Measurements from ENCODE around the gene SMC3.
"Not testable (repeated sequence)": the region's sequence is repeated elsewhere in the genome, so short reads cannot be mapped to it uniquely, and the experiment has no call there.

SMC3 gene

DNA sequence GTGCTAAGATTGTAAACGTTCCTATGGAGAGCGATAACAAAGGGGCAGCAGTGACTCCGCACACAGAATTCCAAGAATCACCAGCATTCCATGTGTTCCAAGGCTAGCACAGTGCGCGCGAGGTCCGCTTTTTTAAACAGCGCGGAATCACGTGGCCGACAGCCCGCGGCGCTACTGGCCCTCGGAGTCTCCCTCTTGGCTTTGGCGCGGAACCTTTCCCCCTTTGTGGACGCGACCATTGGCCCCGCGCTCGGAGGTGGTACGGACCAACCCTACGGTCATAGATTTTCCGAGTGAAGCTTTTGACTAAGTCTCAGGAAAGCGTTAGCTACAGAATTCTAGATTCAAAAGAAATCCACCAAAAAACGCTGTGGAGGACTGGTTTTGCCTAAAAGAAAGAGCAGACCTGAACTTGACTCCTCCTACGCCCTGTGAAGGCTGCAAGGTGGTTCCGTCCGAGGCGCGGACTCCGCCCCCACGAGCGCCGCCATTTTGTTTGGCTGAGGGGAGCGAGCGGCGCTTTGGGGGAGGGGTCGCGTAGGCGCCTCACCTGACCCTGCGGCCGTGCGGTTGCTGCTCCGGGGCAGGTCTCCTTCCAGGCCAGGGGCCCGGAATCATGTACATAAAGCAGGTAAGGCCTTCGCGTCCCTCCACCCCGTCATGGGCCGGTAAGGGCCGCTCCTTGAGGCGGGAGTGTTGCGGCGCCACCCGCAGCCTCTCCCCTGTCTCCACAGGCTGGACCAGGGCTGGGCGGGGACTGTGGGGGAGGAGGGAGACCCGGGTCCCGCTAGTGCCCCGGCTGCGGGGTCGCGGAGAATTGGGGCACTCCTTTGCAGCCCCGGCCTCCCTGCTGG is at the start of gene SMC3:
Gene SMC3, plus strand, starts transcription at position 495 of the 854 bp plus-strand sequence. Its CDS starts 122 bp downstream, at position 617.
- peak; percentile 69 to 87 (median 80) for DNase-seq

DNA sequence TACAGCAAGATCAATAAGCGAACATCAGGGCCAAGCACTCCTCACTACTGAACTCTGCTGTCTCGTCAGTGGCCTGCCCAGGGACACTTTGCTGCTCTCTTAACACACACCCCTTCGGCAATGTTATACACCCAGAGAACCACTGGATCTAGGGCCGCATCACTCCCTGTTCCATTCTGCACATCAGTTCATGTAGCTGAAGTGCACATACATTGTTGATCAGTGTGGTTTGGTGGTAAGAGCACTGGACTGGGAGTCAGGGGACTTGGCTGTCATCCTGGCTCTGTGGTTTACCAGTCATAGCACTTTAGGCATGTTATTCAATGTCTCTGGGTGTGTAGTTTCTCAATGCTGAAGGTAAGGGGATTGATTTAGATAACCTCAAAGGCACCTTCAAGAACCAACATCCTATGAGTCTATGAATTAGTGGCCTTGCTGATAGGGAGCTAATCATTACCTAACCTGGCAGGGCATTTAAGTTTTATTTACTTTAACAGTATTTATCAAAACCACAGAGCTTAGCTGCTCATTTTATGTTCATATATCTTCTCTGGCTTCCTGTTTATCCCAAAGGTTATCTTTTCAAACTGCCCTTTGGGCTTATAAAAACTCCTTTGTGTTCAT is 45.0 kb upstream of the SMC3 start:
- no peak for DNase-seq

DNA sequence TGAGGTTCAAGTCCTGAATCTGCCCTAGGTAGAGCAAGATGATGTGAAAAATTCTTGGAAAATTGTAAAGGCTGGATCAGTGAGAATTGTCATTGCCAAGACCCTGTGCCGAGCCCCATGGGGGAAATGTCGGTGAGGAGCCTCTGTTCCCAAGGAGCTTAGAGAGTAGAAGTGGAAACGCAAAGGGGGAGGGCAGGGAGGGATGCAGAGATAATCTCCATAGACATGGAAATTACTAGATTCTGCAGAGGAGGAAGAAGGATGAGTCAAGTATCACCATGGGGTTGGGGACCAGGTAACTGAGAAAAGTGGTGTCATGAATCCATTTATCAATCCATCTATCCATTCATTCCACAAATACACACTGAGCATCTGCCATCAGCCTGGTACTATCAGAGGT is 43.8 kb upstream of the SMC3 start:
- no peak for DNase-seq

DNA sequence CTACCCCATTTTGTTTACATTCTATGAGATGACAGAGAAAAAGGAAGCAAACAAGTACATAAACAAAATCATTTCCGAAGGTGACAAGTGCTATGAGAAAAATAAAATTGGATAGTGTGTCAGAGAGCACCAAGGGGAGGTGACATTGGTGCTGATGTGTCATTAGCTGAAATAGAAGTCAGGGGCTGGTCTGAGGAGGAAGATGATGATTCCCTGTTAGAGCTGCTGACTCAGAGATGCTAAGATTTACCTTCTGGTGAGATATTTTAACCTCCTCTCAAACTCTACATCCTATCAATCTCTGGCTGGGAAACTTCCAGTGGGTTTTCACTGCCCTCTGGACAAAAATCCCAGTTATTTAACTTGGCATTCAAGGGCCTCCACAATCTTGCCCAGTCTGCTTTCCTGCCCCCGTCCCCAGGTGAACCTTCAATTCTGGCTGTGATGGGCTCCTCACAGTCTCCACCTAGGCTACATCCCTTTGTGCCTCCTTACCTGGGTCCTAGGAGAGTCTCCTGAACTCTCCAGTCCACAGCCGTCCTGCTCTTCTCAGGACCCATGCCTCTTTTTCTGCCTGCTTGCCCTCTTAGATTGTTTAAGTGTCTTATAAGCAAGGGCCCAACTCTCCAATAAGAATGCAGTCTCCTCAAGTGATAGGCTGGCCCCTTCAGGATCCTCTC is 43.2 kb upstream of the SMC3 start:
- no peak for DNase-seq

DNA sequence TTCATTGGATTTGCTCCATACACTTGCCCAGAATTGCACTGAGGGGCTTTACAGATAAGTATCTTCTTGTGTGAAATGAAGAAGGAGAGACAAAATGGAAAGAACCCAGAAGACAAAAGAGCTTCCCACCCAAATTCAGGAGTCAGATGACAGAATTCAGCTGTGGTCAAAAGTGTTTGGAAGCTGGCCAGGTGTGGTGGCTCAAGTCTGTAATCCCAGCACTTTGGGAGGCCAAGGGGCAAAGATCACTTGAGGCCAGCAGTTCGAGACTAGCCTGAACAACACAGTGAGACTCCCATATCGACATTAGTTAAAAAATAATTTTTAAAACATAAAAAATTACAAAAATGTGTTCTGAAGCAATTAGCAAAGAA is 42.6 kb upstream of the SMC3 start:
- DNase-seq = no peak

DNA sequence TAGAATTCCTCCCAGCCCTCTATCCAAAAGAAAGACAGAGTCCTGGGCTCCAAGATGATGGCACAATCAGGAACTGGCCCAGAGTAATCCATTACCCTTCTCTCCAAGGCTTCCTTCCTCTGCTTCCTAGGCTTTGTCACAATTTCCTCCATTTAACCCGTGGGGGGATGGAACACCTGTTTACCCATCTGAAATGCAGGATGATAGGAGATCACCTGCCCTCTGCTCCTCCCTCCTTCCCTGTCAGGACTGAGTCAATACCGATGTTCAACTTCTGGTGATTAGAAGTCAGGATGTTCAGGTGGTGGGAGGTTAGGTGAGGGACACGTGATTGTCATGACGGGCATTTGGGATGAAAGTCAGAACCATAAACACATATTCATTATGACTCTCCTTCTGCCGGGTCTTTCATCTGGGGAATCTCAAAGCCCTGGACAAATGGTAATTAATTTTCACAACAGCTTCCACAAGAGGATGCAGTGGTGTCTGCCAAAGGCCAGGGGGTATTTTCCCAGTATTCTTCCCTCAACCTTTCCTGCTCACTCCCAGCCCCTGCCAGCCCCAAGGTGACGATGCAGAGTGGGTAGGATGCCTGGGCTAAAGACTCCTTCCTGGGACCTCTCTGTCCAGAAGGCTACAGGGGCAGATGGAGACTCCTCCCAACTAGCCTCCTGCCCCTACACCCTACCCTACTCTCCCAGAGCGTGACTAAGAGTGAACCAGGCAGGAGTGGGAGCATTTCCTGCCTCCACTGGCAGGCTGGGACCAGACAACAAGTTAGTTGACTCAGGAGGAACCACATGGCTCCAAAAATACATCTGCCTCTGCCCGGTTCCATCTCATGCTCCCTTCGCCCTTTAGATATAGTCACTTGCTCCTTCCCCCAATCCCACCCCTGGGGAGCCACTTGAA is 41.9 kb upstream of the SMC3 start:
- no peak for DNase-seq

DNA sequence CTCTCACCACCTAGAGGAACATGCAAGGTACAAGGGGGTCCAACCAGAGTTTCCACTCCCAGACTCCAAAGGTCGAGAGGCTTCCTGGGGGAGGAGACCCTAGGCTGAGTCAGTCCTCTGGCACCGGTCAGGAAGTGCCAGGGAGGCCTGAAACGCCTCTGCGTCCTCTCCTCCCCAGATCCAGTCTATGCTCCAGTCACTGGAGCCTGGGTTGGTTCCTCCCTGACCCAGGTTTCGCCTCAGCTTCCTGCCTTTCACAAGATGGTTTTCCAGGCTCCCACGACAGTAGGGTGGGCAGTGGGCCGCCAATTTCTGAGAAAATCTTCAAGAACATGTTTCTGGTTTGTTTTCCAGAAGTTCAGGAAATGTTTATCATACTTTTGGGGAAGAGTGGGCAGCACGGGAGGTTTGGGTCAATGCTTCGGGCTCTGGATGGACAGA is 39.7 kb upstream of the SMC3 start:
- DNase-seq = no peak

DNA sequence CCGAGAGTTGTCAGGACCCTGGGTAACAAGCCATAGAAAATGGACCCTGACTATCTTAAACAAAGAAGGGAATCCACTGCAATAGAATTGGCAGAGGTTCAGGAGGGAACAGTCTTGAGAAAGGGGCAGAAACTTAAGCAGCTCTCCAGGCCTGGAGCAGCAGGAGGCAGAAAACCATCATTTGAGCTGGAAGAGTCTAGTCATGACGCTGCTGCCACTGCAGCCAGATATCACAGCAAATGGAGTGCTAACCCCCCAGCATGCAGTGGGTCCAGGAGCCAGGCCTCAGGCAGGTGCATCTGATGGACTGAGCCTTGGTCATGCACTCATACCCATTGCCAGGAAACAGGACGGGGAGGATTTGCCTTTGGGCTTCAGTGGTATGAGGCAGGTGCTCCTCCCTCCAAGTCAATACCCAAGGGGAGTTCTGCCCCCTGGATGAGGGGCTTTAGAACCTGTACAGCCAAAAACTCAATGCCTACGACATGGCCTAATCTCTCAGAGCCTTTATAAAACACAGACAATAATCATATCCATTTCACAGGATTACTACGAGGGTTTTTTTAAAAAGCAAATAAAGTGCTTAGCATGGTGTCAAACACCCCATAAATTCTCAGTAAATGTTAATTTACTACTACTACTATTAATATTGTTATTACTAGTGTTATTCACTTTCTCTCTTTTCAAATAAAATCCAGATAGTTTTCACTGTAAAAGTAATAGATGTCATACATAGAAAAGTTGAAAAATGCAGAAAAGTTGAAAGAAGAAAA is 39.1 kb upstream of the SMC3 start:
- DNase-seq = no peak

DNA sequence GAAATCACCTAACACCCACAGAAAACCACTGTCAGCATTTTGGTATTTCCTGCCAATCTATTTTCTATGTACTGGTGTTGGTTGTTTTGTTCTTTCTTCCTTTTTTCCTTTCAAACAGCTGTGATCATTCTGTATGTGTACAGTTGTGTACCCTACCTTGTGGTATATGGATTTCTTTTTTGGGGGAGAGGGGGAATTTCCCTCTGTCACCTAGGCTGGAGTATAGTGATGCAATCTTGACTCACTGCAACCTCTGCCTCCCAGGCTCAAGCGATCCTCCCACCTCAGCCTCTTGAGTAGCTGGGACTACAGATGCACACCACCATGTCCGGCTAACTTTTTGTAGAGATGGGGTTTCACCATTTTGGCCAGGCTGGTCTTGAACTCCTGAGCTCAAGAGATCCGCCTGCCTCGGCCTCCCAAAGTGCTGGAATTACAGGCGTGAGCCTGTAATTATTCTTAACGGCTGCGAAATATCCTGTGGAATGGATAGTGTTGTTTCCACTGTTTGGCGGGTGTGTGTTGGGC is 38.4 kb upstream of the SMC3 start:
- DNase-seq = not testable (repeated sequence)

DNA sequence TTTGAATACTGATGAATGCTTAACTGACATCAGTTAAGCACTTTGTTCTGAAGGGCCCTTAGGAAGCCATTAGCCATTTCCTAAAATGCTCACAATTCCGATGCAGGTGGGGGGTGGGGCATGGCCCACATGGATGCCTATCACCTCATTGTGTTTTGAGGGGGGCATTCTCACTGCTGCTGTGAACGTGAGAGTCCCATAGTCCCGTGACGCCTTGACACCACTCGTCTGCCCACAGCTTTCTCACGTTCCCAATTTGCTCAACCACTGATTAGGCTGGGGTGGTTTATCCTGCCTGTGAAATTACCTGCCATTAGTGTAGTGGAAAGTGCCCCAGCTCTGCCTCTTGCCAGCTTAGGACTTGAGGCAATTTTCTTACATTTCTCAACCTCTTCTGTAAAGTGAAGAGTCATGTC is 37.9 kb upstream of the SMC3 start:
- no peak for DNase-seq

DNA sequence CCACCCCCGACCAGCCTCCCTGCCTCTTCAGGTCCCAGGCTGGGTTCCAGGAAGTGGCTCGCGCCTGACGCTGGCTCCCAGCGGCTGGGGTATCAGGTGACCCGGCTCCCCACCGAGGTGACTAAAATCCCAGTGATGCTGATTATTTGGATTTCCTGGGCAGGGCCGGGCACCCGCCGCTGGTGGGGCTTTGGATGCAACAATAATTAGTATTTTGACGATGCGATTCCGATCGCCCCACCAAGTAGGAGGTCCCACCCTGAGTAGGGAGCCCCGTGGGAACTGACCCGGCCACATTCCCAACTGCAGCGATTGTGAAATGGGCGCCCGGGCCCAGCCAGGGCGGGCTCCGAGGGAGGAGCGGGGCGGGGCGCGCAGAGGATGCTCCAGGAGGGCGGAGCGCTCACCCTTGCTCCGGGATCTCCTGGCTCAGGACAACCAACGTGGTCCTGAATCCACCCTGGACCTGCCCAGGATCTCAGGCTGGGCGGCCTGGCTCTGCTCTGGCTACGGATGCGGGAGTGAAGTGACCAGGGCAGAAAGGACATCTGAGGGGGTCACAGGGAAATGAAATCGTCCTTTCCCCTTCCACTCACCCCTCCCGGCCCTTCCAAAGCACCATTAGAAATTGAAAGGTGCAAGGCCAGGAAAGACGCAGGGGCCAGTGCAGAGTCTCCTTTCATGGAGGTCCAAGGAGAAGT is 37.2 kb upstream of the SMC3 start:
- no peak for DNase-seq

DNA sequence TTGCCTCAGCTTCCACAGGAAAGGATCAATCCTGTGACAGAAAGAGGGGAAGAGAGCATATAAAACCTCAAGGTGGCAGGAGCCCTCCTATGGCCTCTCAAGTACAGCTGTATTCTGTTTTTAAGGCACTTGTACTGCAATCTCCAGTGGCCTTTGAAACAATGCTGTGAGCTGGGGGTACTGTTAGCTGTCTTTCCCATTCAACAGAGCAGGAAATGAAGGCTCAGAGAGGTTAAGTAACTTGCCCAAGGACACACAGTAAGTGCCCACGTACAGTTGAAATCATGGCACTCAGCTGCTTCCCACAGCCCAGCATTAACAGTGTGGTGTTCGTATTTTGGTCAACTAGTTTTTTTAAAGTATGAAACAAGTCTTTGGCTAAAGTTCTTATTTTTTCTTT is 35.8 kb upstream of the SMC3 start:
- no peak for DNase-seq

DNA sequence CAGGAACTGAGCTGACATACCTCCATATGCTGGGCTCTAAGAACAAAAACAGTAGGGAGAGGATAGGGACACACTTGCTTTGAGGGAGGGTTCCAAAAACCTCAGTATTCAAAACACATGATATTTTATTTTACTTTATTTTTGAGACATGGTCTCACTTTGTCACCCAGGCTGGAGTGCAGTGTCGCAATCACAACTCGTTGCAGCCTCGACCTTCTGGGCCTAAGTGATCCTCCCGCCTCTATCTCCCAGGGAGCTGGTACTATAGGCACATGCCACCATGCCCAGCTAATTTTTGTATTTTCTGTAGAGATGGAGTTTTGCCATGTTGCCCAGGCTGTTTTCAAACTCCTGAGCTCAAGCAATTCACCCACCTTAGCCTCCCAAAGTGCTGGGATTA is 34.9 kb upstream of the SMC3 start:
- not testable (repeated sequence) for DNase-seq

DNA sequence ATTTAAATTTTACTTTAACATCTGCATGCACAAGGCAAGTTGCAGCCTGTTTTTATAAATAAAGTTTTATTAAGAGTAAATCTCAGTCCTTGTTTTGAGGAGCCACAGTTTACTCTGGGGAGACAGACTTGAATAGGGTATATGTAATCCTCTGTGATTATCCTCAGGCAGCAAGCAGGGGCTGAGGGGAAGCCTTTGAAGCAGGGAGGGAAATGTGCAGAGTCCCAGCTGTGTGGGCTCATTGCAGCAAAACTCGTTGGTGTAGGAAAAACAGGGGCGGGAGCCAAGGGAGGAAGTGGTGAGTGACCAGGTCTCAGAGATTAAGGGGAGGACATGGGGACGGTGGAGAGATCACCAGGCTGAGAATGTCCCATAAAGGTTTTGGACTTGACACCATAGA is 34.3 kb upstream of the SMC3 start:
- no peak for DNase-seq

DNA sequence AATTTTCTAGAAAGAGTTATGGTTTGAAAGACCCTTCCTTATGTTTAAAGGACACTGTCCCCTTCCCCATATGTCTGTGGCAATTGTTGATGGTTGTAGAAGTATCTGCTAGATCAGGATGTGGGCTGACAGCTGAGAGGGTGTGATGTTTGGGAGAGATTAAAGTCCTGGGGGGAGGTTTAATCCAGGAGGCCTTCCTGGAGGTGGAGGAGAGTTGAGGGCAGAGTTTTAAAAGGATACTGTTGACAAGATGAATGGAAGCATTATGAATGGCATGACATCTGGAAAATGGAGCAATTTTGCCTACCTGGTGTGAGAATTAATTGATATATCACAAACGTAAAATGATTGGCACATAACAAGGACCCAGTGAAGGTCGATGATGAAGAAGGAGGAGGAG is 32.9 kb upstream of the SMC3 start:
- no peak for DNase-seq

DNA sequence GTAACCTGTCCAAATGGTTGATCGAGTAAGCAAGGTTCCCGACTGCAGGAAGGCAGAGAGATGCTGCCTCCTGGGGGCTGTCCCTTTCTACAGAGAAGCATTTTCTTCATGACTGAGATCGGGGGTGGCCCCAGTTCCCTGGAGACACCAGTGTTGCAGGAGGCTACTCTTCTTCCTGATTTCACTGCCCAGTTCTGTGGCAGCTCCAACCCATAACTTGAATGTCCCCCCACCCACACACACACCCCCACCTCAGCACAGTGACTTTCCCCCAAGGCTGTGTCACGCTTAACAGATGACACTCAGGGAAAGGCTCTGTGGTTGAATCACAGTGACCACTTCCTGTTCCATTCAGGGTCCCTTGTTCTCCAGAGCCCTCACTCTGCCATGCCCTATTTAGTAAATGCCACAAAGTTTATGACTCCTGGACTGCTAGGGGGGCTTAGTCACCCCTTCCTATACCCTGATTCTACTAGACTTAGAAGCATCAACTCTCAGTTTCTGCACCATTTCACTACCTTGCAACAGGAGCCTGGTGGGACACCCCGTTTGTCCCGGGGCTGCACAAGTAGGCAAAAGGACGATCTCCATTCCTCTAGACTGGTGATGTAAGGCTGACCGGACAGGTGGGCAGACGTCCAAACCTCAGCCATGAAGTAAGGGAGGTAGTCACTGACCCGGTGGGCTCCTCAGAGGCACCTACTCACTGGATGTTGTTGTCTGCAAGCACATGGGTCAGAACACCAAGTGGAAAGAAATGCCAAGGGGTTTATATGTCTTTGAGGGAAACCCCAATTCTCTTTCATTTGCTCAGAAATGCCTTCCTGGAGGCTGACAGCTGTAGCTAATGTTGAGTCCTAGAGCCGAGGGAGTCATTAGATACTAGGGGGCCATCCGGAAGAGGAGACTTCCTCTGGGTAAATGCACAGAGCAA is 31.3 kb upstream of the SMC3 start:
- peak in 3 of 4 experiments; percentile 6 to 26 (median 8) for DNase-seq

DNA sequence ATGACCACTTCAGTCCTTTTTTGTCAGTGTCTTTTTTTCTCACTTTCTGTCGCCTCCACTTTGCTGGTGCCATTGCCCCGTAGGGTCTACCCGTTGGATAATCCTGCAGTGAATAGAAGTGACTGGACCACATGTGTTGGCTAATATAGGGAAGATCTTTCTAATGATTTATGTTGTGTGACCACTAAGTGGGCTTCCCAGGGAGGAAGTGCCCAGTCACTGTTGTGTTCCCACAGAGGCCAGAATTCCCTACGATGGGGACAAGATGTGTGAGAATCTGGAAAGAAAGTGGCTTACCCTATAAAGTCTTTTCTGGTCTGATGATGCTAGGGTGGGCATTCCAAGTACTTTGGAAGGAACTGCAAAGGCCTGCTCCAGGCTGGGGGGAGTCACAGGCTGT is 28.4 kb upstream of the SMC3 start:
- DNase-seq = no peak

DNA sequence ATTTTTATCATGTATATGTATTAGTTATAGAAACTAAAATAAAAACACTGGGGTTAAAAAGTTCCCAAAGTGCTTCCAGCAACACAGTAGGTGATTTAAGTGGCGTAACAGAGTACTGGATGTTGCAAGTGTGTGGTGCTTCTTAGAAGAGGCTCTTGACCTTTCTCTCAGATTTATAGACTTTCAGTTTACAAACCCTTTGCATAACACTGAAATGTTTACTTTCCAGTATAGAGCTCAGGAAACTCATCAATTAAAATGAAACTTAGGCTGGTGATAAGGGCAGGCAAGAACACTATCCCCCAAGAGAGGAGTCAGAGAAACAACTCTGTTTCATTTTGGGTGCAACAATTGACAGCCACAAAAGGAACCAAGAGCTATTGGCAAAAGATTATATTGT is 27.5 kb upstream of the SMC3 start:
- no peak for DNase-seq

DNA sequence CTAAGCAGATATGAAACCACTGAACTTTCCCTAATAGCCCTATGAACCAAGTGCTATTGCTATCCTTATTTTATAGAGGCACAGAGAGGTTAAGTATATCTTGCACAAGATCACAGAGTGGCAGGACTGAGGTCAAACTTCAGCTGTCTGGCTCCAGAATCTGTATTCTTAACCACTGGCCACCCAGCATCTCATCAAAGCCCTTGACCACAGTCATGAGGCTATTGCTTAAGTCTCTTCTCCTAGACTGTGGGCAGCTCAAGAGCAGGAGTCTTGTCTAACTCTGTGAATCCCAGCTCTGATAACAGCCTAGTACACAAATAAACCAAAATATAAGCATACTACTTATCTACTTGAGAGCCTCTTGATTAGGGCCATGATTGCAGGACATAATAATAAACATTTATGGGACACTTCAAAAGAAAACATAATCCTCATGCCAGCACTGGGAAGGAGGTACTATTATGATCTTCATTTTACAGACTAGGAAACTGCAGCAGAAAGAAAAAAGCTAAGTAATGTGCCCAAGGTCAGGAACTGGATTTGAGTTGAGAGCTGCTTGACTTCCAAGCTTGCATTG is 22.4 kb upstream of the SMC3 start:
- no peak for DNase-seq

DNA sequence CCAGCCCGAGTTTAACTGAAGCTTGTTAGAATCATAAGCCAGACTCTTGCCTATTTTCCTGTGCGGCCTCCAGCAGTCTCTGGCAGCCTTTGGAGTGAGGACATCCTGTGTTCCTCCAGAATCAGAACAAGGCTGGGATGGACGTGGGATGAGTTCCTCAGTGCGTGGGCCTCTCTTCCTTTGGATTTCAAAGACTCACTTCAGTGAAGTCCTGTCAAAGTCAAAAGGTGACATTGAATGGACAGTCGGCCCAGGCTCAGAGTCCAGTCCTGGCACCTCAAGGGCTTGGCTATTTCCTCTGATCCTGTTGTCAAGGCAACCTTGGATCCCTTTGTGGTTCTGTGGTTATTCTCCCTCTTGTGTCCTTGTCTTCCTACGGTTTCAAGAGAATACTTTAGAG is 21.4 kb upstream of the SMC3 start:
- no peak for DNase-seq
